Measurements from ENCODE around the gene ODC1.
"Not testable (repeated sequence)": the region's sequence is repeated elsewhere in the genome, so short reads cannot be mapped to it uniquely, and the experiment has no call there.

Gene ODC1

DNA sequence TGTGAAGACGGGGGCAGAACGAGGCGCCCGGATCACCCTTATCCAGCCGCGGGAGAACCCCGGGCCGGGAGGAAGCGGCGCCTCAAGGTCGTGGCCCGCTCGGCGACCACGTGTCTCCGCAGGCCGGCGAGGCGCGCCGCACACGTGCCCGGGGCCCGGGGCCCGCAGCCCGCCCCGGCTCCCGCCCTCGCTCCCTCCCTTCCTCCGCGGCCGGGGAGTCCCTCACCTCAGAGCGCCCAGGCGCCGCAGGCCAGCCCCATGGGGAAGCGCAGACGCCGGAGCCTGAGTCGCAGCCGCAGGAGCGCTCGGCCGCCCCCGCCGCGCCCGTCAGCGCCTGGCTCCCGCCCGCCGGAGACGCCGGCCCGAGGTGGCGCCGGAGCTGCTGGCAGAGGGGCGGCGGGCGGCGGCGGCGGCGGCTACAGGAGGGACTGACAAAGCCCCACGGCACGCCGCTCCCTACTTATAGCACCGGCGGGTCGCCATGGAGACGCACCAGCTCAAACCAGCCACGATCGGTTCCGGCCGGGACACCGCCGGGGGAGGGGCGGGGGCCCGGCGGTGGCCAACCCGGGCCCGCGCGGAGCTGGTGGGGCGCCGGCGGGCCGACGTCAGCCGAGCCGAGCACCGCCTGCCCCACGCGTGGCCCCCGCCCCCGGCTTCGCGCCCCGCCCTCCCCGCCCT, at the start of gene ODC1:
Gene ODC1, minus strand, starts transcription at position 433 of the 681 bp plus-strand sequence. CDS start 3,295 bp downstream, outside the sequence.
- DNase-seq, result peak; percentile 96

DNA sequence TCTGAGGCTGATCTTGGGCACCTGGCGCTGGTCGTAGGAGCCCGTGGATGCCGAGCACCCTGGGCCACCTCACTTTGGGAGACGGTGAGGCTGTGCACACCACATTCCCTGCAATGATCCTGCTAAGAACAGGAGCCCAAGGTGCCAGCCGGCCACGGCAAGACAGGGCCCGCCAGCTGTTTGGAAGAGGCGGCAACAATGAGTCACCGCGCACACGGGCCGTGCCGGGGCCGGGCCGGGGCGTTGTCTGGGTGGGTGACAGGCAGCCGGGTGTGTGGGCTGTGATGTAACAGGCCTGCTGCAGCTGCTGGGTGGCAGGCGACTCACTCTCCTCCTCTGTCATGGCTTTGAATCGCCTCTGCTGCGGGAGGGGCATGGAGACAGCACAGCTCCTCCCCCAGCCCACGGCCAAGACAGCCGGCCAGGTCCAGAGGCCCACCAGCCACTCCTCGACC, 49.7 kb upstream of the ODC1 start:
- DNase-seq, result no peak

DNA sequence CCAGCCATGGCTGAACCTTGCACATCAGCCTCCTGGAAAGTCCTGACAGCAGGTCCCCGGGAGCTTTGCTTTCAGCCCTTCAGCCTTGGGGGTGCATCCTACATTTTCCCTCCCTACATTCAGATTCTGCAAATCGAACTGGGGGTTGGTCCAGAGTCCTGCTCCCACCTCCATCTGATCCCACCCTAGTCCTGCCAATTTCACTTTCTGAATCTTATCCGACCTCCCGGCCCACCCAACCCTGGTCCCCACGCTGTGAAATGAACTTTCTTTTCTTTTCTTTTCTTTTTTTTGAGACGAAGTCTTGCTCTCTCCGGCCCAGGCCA, 47.8 kb upstream of the ODC1 start:
- DNase-seq, result no peak

DNA sequence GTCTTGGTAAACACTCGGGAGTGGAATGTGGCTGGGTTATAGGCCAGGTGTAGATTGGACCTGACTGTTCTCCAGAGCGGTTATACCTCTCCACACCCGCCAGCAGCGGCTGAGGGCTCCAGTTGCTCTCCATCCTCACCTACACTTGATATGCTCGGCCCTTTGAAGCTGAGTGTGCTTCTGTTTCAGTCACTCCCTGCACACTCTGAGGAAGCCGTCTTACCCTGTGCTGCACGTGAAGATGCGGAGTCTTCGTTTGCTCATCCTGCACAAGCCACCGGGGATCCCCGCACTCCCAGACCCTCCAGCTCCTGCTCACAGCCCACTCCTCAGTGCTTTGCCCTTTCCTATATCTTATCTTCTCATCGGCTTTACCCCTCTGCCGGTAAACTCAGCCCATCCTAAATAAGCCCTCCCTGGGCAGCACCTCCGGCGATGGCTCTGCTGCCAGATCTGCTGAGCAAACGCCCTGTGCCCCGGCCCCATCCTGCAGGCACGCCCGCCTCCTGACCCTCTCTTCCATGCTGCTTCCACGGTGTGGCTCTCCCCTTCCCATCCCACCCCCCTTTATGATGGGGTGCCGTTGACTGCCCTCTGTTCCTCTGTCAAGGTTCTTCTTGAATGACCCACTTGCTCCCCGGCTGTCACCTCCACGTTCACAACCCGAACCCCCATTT, 47.3 kb upstream of the ODC1 start:
- no peak for DNase-seq

DNA sequence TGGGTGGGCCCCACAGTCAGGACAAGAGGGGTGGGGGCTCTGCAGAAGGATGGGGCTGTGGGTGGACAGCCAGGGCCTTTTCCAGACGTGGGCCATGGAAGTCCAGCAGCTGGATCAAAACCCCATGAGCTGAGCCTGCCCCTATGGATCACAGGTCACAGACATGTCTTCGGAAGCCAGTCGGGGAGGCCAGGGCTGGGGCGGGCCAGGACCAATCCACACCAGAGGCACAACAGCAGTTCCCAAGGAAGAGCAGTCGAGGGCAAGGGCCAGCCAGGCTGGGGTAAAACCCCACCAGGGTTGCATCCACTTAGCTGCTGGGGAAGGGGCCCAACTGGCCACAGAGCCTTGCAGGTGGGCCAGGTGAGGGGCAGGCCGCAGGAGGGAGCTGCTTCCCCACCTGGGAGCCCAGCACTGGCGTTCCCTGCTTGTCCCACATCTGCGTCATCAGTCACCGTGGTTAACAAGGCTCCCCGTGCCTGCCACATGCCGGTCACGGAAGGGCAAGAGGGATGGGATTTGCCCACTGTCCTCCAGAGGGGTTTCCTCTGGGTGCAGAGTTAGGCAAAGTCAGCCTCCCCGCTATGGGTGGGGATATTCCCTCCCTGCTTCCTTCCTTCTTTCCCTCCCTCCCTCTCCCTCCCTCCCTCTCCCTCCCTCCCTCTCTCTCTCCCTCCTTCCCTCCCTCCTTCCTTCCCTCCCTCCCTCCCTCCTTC, 46.4 kb upstream of the ODC1 start:
- no peak for DNase-seq

DNA sequence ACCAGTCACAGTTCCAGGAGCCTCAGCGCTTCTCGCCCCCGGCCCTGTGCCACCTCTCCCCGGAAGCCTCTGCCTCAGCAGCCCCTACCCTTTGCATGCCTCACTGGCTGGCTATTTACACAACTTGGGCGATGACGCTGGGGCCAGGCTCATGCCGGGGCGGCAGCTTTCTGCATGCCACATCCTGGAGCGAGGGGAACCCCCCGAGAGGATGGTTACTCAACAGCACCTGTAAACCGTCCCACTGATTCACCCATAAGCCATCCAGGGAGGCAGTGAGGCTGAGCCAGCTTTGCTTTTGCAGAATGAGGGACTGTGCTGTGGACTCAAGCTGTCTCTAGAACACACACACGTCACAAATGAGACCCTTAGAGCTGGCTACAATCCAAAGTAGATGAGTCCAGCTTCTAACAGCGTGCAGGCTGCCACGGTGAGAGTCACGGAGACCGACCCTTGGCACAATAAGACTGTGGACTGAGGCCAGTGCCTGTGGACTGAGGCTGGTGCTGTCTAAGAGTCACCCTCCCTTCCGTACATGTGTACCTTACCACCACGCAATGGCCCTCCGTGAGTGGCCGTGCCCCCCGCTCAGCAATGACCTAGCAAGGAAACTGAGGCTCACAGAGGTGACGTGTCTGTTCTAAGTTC, 45.6 kb upstream of the ODC1 start:
- DNase-seq, result no peak

DNA sequence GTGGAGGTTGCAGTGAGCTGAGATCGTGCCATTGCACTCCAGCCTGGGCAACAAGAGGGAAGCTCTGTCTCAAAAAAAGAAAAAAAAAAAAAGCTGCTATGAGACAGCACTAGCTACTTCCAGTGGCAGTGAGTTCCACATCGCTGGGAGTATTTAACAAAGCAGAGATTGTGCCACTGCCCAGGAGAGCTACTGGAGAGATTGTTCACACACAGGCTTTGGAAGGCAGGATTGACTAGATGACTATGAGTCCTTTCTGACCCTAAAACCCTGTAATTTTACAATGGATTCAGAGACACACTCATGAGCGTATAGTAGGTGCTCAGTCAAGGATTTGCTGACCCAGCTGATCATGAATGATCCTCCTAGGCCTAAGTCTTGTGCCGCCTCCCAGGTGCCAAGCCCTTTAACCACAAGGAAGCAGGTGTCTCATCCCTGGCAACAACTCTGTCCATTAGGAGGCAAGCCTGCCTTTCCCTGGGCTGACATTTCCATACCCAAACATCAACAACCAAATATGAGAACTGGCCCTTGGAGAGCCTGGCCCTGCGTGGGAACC, 45.0 kb upstream of the ODC1 start:
- no peak for DNase-seq

DNA sequence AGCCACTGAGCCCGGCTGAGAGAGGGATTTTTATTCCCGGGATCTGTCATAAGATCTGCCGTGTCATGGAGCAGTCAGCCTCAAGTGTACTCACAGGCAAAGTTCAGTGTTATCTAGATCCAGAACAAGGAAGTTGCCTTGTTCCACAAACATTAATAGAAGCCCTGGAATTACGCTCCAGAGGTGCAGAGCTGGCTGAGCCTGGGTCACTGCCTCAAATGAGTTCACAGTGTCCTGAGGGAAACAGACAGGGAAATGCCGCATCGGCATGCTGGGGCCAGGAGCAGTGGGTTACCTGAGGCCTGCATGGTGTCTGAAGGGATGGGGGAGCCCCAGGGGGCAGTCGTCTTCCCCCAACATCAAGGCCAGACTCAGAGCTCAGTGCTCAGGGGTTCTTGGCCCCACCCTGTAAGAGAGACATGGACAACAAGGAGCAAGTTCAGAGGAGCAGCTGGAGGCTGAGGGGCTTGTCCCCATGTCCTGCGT, 42.7 kb upstream of the ODC1 start:
- no peak for DNase-seq

DNA sequence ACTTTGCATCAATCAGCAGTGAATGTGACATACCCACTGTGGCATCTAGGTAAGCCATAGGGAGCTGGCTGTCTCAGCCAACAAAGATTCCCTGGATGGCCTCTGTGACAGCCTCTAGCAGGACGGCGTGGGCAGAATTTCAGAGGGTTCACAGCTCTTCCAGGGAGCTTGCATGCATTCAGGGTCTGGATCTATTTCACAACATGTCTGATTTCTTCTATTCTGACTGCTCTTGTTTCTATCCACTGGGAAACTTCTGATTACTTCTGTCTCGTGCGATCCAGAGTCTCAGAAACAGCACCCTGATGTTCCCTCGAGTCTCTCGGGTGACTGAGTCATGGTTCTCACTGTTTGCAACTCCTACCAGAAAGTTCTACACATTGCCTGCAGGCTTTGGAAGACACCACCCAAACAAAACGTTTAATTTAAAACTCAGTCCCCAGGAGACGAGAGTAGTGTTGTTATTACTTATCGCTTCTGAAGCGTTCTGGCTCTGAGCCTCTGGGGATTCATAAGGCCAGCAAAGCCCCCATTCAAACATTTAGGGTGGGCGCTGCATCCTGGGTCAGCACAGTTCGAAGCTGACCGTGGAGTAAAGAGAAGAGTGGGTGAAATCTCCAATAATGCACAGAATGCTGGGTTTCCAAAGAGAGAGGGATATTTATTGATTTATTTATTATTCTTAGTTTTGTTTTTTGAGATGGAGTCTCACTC, 41.9 kb upstream of the ODC1 start:
- DNase-seq, result no peak

DNA sequence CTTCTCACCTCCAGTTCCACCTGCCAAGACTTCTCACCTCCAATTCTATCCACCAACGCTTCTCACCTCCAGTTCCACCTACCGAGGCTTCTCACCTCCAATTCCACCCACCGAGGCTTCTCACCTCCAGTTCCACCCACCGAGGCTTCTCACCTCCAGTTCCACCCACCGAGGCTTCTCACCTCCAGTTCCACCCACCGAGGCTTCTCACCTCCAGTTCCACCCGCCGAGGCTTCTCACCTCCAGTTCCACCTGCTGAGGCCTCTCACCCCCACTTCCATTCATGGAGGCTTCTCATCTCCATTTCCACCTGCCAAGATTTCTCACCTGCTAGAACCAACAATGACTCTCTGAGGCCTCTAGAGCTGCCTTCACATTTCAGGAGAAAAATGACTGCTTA, 40.0 kb upstream of the ODC1 start:
- DNase-seq, result not testable (repeated sequence)

DNA sequence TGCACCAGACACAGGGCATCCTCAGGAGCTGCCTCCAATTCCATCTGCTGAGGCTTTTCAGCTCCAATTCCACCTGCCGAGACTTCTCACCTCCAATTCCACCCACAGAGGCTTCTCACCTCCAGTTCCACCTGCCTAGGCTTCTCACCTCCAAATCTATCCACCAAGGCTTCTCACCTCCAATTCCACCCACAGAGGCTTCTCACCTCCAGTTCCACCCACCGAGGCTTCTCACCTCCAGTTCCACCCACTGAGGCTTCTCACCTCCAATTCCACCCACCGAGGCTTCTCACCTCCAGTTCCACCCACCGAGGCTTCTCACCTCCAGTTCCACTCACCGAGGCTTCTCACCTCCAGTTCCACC, 39.6 kb upstream of the ODC1 start:
- DNase-seq, result not testable (repeated sequence)

DNA sequence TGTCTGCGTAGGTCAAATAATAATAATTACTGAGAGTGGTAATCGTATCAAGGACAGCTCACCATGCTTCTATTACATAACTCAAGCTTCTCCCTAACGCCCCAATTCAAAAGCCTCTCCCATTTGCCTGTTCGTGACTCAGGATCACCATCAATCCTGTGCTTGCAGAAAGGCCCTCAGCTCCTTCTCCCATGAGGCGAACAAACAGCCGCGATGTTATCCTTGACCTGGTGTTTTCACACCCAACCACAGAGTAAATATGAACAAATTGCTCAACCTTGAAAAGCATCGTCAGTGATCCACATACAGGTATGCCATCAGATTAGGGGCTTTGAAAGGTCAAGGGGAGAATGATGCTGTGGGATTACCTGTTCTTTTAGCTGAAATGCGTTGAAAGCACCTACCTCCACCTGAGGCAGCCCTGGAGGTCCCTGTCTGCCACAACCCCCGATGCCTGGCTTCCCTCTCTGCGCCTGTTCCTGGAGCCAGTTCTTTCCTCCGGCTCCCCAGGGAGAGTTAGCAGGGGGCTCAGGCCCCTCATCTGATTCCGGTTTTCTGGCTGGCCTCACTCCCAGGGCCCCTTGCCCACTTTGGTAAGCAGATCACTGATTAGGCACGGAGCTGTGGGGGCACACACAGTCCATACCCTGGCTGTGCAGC, 39.1 kb upstream of the ODC1 start:
- no peak for DNase-seq

DNA sequence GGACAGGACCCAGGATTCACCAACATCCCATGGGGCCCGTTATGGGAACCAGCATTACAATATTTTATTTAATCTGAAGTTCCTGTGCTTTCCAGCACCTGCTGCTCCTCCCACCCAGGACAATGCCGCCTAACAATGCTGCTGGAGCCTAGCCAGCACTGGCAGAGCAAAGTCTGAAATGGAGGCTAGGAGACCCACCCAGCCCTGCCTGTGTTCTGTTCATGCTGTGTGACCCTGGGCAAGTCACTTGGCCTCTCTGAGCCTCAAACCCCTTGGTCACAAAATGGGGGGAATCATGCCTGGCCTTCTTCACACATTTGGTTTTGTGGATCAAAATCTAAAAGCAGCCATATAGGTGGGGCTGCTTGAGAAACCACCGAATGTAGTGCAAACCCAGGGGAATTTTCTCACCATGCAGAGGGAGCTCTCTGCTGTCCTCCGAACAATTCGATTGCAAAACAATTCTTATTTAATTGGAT, 38.5 kb upstream of the ODC1 start:
- DNase-seq, result no peak

DNA sequence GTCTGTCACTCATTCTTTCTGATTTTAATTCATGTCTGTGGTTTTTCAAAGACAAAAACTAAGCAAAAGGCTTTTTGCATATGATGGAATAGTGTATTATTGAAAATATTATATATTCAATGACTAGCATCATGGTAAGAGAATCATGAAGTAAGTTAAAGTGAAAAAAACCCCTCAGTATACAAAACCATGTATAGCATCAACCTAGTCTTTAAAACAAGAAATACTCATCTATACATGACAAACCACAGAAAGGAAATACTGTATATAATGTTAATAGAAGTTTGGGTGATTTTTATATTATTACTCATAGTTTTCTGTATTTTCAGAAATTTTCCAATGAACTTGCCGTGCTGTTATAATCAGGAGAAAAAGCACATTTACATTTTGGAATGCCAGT, 38.0 kb upstream of the ODC1 start:
- DNase-seq, result no peak

DNA sequence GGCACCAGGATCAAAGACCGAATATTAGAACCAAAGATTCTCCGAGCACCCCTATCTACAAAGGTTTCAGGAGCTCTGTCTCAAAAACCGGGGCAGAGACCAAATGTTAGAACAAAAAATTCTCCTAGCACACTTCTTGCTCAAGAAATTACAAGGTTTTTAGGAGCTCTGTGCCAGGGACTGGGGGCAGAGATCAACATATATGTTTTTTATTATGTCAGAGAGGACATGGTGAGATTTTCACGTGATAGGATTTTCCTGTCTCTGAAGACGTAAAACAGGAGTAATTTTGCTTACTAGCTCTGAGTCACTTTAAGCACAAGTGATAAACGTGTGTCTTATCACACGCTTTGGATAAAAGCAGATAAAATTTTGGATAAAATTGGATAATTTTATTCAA, 34.8 kb upstream of the ODC1 start:
- DNase-seq, result no peak

DNA sequence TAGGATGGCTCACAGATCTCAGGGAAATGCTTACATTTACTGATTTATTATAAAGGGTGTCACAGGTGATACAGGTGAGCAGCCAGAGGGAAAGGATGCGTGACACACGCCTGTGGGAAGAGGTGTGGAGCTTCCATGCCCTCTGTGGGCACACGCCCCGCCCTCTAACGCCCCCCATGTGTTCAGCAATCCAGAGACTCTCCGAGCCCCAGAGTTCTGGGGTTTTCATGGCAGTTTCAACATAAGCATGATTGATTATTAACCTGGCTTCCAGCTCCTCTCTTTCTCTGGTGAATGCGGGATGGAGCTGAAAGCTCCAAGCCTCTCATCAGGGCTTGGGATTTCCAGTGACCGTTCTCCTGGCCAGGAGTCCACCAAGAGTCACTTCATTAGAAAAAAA, 34.3 kb upstream of the ODC1 start:
- no peak for DNase-seq

DNA sequence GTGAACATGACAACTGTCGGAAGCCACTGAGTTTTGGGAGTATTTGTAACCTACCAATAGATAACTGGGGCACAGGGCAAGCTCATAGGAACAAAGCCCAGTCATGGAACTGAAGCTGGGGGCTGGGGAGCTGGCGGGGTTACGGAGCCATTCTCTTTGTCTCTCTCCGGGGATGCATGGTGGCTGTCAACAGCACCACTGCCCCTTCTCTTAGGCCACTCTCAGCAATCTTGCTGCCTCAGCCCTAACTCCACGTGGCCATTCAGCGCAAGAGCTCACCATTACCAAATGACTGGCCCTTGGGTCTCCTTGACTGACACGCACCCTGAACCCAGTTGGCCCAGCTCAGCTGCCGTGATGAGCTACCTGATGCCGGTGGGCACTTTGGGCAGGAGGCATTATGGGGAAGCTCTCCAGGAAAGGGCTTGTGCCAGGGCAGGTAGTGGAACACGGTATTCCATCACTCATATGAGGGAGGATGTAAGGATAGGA, 33.6 kb upstream of the ODC1 start:
- no peak for DNase-seq

DNA sequence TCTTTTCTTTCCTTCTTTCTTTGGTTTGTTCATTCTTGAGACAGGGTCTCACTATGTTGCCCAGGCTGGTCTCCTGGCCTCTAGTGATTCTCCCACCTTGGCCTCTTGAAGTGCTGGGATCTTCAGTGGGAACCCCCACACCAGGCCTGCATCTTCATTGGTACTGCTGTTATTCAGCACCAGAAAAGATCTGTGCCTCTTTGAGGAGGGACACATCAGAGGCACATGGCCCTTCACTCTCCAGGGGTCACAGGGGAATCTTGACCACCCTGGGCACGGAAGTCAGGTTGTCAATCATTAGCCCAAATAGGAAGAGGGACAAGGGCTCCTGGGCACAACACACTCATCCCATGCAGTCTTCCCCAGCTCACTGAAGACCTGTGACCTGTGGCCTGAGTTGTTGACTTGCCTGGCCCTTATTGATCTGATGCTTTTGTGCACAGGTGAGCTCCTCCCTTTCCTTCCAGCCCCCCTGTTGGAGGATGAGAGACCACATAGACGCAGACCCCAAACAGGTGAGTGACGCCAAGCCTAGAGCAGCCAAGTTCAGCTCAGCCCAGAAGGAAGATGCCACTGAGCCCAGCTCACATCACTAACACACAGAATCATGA, 33.0 kb upstream of the ODC1 start:
- no peak for DNase-seq

DNA sequence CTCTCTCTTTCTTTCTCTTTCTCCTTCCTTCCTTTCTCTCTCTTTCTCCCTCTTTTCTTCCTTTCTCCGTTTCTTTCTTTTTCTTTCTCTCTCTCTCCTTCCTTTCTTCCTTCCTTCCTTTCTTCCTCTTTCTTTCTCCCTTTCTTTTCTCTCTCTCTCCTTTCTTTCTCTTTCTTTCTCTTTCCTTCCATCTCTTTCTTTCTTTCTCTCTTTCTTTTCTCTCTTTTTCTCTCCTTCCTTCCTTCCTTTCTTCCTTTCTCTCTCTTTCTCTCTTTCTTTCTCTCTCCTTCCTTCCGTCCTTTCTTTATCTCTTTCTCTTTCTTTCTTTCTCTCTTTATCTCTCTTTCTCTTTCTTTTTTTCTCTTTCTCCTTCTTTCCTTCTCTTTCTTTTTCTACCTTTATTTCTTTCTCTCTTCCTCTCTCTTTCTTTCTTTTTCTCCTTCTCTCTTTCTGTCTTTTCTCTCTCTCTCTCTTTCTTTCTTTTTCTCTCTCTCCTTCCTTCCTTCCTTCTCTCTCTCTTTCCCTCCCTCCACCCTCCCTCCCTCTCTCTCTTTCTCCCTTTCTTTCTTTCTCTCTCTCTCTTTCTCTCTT, 32.3 kb upstream of the ODC1 start:
- no peak for DNase-seq

DNA sequence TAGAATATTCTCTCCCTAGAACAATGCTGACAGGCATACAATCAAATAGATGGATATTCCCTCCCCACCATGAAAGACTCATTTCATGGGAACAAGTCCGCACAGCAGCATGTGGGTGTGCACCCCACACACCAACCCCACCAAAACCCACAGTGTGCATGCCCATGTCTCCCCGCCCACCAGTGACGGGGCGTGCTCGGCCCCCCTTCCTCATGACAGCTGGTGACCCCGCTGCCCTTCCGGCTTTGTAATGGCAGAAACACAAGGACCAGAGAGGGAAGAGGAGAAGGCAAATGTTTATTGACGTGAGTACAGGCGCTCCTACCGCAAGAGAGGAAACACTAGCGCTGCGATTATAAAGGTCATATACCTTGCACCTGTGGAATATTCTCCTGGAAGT, 30.8 kb upstream of the ODC1 start:
- DNase-seq, result no peak

DNA sequence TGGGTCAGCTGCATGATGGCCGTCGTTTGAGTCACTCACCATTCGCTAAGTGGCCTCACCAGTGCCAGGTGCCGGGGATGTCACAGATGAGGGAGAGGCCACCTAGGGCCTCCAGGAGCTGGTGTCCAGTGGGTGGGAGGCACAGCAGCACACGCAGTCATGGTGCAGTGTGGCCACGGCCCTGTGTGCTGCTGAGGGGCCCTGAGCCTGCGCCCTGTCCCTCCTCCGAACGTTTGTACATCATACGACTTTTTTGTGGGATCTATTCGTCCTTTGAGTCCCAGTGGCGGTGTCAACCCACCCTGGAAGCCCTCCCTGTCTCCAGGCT, 30.1 kb upstream of the ODC1 start:
- no peak for DNase-seq
